ENCODE data around the gene NGEF.

Gene NGEF

DNA sequence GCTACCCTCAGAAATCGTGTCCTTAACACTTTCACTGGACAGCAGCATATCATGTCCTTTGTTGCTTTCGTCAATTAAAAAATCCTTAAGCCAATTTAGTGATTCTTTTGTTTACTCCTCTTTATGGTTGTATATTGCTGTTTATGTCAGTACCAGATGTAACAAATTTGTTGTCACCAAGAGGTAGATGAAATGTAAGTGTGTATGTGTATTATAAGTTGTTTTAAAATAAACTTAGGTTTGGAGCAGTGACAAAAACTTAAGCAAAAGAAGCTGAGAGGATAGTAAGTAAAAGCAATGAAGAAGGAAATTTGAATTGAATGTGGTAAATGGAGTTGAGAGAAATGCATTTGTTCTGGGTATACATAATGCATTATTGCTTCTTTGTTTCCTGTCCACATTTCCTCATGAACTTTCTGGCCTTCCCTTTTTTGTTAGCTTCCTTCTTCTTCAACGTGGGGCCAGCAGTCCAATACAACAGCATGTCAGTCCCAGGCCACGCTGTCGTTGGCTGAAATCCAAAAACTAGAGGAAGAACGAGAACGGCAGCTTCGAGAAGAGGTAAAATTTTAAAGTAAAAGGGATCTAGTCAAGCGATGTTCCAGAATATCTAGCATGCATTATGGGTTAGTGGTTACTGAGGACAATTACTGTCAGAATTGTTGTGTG, 173.5 kb downstream of the NGEF start:
- no peak overlapping the region for H3K4me3 ChIP-seq (replicated peaks; ENCODE audit: low read depth, low read length)
- TF ChIP-seq, protein P1, sequence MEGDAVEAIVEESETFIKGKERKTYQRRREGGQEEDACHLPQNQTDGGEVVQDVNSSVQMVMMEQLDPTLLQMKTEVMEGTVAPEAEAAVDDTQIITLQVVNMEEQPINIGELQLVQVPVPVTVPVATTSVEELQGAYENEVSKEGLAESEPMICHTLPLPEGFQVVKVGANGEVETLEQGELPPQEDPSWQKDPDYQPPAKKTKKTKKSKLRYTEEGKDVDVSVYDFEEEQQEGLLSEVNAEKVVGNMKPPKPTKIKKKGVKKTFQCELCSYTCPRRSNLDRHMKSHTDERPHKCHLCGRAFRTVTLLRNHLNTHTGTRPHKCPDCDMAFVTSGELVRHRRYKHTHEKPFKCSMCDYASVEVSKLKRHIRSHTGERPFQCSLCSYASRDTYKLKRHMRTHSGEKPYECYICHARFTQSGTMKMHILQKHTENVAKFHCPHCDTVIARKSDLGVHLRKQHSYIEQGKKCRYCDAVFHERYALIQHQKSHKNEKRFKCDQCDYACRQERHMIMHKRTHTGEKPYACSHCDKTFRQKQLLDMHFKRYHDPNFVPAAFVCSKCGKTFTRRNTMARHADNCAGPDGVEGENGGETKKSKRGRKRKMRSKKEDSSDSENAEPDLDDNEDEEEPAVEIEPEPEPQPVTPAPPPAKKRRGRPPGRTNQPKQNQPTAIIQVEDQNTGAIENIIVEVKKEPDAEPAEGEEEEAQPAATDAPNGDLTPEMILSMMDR (IDR thresholded peaks at IDR 0.05; ENCODE audit: low read depth, low read length, missing control alignments), result no peak
- no peak for DNase-seq (ENCODE audit: extremely low read depth, low read depth)

DNA sequence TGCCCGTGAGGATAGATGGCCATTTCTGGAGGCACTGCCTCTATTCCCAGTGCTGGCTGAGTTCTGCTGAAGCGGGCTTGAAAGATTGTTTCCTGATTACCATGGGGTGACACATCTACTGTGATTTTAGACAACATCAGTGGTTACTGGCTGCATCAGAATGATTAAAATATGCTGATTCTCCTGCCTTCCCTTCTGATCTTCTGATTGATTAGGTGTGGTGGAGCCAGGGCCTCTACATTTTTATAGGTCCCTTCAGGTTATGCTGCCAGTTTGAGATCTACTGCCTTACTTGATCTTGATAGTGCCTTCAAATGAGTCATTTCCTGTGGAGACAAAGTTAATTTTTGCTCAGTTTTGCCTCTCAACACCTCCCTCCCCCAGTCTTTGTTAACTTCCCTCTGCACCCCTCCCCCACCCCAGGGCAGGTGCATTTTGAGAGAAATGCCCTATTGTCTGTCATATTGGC, 174.6 kb downstream of the NGEF start:
- TF ChIP-seq, protein P1 (IDR thresholded peaks at IDR 0.05; ENCODE audit: low read depth, low read length, missing control alignments), result no peak
- no peak for DNase-seq (ENCODE audit: extremely low read depth, low read depth)
- no peak overlapping the region for H3K4me3 ChIP-seq (replicated peaks; ENCODE audit: low read depth, low read length)

DNA sequence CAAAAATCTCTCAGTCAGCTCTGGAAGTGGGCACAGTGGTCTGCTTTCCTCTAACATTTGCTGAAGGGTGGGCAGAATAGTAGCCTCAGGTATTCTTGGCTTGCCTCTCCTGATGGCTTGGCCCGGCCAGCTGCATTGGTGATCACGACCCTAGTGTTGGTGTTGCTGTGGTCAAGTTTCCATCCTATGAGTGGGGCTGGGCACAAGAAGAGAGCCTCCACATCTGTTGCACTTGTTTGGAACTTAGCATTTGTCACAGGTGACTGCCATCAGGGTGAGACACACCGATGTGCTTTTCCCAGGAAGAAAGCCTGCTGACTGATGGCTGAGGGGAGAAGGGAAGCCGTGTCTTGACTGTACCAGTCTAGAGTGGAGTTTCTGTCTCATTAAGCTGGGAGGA, 176.1 kb downstream of the NGEF start:
- TF ChIP-seq, protein P1 (IDR thresholded peaks at IDR 0.05; ENCODE audit: low read depth, low read length, missing control alignments), result no peak
- DNase-seq (ENCODE audit: extremely low read depth, low read depth), result no peak
- no peak overlapping the region for H3K4me3 ChIP-seq (replicated peaks; ENCODE audit: low read depth, low read length)

DNA sequence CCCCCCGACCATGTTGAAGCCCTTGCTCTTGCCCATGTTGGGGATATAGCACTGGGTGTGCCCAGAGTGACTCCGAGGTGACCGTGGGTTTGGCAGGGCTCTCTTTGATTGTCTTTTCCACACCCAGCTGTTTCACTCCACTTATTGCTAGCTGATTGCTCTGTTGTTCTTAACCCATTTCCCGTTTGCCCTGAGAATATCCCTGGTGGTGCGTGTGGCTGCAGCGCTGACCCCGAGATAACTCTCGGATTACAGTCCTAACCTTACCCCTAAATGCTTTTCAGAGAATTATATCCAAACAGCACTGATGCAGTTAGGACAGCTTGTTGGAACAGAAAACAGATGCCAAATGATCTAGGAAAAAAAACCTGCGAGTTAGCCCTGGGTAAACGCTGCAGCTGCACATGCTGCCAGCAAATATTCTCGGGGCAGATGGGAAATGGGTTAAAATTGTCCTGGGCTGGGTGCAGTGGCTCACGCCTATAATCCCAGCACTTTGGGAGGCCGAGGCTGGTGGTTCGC, 177.3 kb downstream of the NGEF start:
- no peak overlapping the region for H3K4me3 ChIP-seq (replicated peaks; ENCODE audit: low read depth, low read length)
- TF ChIP-seq, protein P1 (IDR thresholded peaks at IDR 0.05; ENCODE audit: low read depth, low read length, missing control alignments), result no peak
- no peak for DNase-seq (ENCODE audit: extremely low read depth, low read depth)

DNA sequence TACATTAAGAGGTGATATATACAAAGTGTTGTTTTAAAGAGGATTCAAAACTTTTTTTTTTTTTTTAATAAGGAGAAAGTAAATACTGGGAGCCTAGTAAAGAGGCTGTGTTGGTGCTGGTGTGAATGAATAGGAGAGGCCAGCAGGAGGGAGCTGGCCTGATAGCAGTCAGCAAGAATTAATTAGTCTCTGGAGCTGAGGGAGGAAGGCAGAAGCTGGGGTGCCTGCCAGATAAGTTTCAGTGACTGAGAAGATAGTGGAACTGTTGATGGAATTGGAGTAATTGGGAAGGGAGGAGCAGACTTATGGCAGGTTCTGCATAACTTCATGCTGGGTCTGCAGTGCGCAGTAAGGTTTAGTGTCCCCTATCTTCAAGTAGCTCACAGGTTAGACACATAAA, 179.2 kb downstream of the NGEF start:
- TF ChIP-seq, protein P1 (IDR thresholded peaks at IDR 0.05; ENCODE audit: low read depth, low read length, missing control alignments), result no peak
- no peak for DNase-seq (ENCODE audit: extremely low read depth, low read depth)
- no peak overlapping the region for H3K4me3 ChIP-seq (replicated peaks; ENCODE audit: low read depth, low read length)

DNA sequence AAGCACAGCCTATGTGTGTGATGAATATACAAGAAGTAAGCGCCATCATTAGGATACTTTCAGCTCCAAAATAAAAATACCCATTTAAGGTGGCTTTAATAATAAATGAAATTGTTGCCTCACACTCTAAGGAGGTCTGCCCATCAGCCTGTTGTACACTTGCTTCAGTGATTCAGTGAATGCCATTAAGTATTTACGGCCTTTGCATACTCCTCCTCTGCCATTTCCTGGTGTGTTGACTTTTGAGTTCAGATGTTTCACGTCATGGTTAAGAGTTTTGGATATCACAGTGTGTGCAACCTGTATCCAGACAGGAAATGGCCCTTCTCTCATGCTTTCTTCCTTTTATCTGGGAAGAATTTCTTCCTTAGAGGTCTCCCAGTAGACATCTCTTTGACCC, 181.6 kb downstream of the NGEF start:
- H3K4me3 ChIP-seq (replicated peaks; ENCODE audit: low read depth, low read length), result no peak overlapping the region
- no peak for DNase-seq (ENCODE audit: extremely low read depth, low read depth)
- TF ChIP-seq, protein P1 (IDR thresholded peaks at IDR 0.05; ENCODE audit: low read depth, low read length, missing control alignments), result no peak
